A549 treated with DMSO at 1 μM for 4 hours (cell line): ENCODE results near the gene USP19. TPM values are rescaled to one million over a fixed set of nuclear protein-coding genes. Genes with fewer than 3 reads are reported as not detected.

Experiments used
- total RNA-seq: library from RNA; stranded (reverse); fragments of 200-300 nt; extraction: Qiagen RNA extraction; gene quantifications from 5 replicates; pipeline ENCODE4 v1.2.3, GENCODE V29; 2022; ENCODE audit warnings: low read depth

The USP19 gene
- 18.4 to 28.3 TPM (median 24.9 TPM) in 5 replicates for total RNA-seq

GRCh38 chr3:49120438-49121131, at the start of gene USP19:
Gene USP19 (minus strand): TSS chr3:49120823. CDS start chr3:49119145, 1,678 bp downstream.

GRCh38 chr3:49165771-49166751, 45.4 kb upstream of the USP19 start, which contains the start of gene CCDC71:
Gene CCDC71 (minus strand): TSS chr3:49166331. CDS start chr3:49164208, 2,123 bp downstream.

GRCh38 chr3:49132437-49133225, 12.0 kb upstream of the USP19 start, which contains the start of gene LAMB2:
Gene LAMB2 (minus strand): TSS chr3:49133050. CDS start chr3:49132867, 183 bp downstream.

GRCh38 chr3:49104427-49105291, 16.0 kb downstream of the USP19 start, which contains the start of gene QARS1:
Gene QARS1 (minus strand): TSS chr3:49104757. CDS start chr3:49104733, 24 bp downstream.

GRCh38 chr3:49093853-49094767, 26.5 kb downstream of the USP19 start, which contains the start of gene QRICH1:
Gene QRICH1 (minus strand): TSS chr3:49094071. CDS start chr3:49077017, 17,054 bp downstream.

Other genes starting within 250 kb of the USP19 start
- gene SLC25A20, start 221.9 kb downstream of the USP19 start, total RNA-seq: 9.9 to 12.9 TPM (median 11.2 TPM) in 5 replicates
- gene ARIH2, start 202.0 kb downstream of the USP19 start, total RNA-seq: 60.4 to 67.4 TPM (median 64.0 TPM) in 5 replicates
- gene P4HTM, start 130.6 kb downstream of the USP19 start, total RNA-seq: 14.8 to 19.6 TPM (median 18.6 TPM) in 5 replicates
- gene WDR6, start 113.4 kb downstream of the USP19 start, total RNA-seq: 63.0 to 78.6 TPM (median 69.7 TPM) in 5 replicates
- gene DALRD3, start 102.2 kb downstream of the USP19 start, total RNA-seq: 18.4 to 24.0 TPM (median 22.8 TPM) in 5 replicates
- gene NDUFAF3, start 98.7 kb downstream of the USP19 start, total RNA-seq: 61.7 to 88.7 TPM (median 84.3 TPM) in 5 replicates
- gene IMPDH2, start 91.4 kb downstream of the USP19 start, total RNA-seq: 162 to 177 TPM (median 166 TPM) in 5 replicates
- 38.9 to 46.3 TPM (median 41.4 TPM) in 5 replicates for gene QRICH1, start 26.8 kb downstream of the USP19 start, total RNA-seq
- gene QARS1, start 16.1 kb downstream of the USP19 start, total RNA-seq: 136 to 172 TPM (median 143 TPM) in 5 replicates
- 87.0 to 93.1 TPM (median 91.1 TPM) in 5 replicates for gene LAMB2, start 12.2 kb upstream of the USP19 start, total RNA-seq
- 11.4 to 15.6 TPM (median 12.4 TPM) in 5 replicates for gene CCDC71, start 45.5 kb upstream of the USP19 start, total RNA-seq
- 4.0 to 5.3 TPM (median 5.0 TPM) in 5 replicates for gene KLHDC8B, start 50.8 kb upstream of the USP19 start, total RNA-seq
- gene C3orf62, start 156.4 kb upstream of the USP19 start, total RNA-seq: 1.8 to 2.5 TPM (median 2.0 TPM) in 5 replicates
- gene USP4, start 219.2 kb upstream of the USP19 start, total RNA-seq: 11.1 to 15.8 TPM (median 13.1 TPM) in 5 replicates
- 250 to 299 TPM (median 274 TPM) in 5 replicates for gene GPX1, start 237.5 kb upstream of the USP19 start, total RNA-seq